Panc1 (cell line): Measurements from ENCODE around the gene SSTR5. TPM values are rescaled to one million over a fixed set of nuclear protein-coding genes. Genes with fewer than 3 reads are reported as not detected.

ENCODE experiments used
- ATAC-seq: fragments of 200-7000 bp; cut with Tn5 transposase; 2 replicates; pipeline ENCODE4 v1.9.1; 2020; ENCODE audit warnings: mild to moderate bottlenecking, moderate library complexity
- BruUV-seq: library from RNA; stranded (reverse); fragments of 400-500 nt; replicated peaks from 2 replicates; lab custom pipeline; 2021; lab: Mats Ljungman, UMichigan
- CTCF ChIA-PET: fragments of 300-600 bp; sonication (Branson Sonifier 250); formaldehyde crosslinking; loops from one replicate; lab custom pipeline; 2022; ENCODE audit warnings: antibody characterized with exemption; lab: Charles Lee
- POLR2A ChIA-PET: fragments of 300-600 bp; sonication (Branson Sonifier 250); formaldehyde crosslinking; loops from one replicate; lab custom pipeline; 2022; ENCODE audit warnings: antibody characterized with exemption; lab: Charles Lee
- DNase-seq: peaks from one replicate; pipeline ENCODE4 v3.0.0-alpha.2; 2010; ENCODE audit warnings: low read depth, low spot score
- H3K27ac ChIP-seq: 2 replicates; pipeline ENCODE4 v1.5.1; 2011; ENCODE audit warnings: mild to moderate bottlenecking, low read length, inconsistent platforms
- H3K27me3 ChIP-seq: fragments of 200-500 bp; sonication (Bioruptor generic); 2 replicates; pipeline ENCODE4 v1.6.0; 2014; ENCODE audit warnings: low read length, inconsistent platforms; ENCODE audit not compliant: control insufficient read depth, insufficient read depth
- H3K36me3 ChIP-seq: fragments of 200-500 bp; sonication (Bioruptor generic); 2 replicates; pipeline ENCODE4 v1.5.1; 2014; ENCODE audit warnings: inconsistent platforms, mild to moderate bottlenecking, low read length, moderate library complexity; ENCODE audit not compliant: control insufficient read depth, insufficient read depth
- H3K4me1 ChIP-seq: 2 replicates; pipeline ENCODE4 v1.5.1; 2011; ENCODE audit warnings: inconsistent platforms, mild to moderate bottlenecking, low read length, moderate library complexity; ENCODE audit not compliant: control insufficient read depth, insufficient read depth
- H3K4me3 ChIP-seq, 2 experiments: 2 replicates each; pipeline ENCODE4 v1.5.1; 2011 to 2012; ENCODE audit warnings: low read depth in 2 of 2, low read length in 2 of 2, mild to moderate bottlenecking in 2 of 2, inconsistent platforms in 1 of 2, moderate library complexity in 1 of 2
- H3K9me3 ChIP-seq: fragments of 200-500 bp; sonication (Bioruptor generic); 2 replicates; pipeline ENCODE4 v1.5.1; 2014; ENCODE audit warnings: low read depth, mild to moderate bottlenecking, inconsistent platforms, low read length, moderate library complexity; ENCODE audit not compliant: control insufficient read depth, insufficient read depth
- POLR2AphosphoS5 ChIP-seq: IDR thresholded peaks from 2 replicates; pipeline ENCODE4 v1.6.1; 2012; ENCODE audit warnings: mild to moderate bottlenecking, low read depth, low read length, moderate library complexity
- REST ChIP-seq, 2 experiments: IDR thresholded peaks; 2 replicates each; pipeline ENCODE4 v1.6.1; 2011 to 2012; ENCODE audit warnings: low read depth in 2 of 2, control low read depth in 1 of 2, low read length in 1 of 2, mild to moderate bottlenecking in 1 of 2, moderate library complexity in 1 of 2; ENCODE audit not compliant: insufficient read depth in 1 of 2
- SIN3A ChIP-seq: IDR thresholded peaks from 2 replicates; pipeline ENCODE4 v1.6.1; 2012; ENCODE audit warnings: low read depth, mild to moderate bottlenecking, low read length, moderate library complexity, borderline replicate concordance; ENCODE audit not compliant: insufficient read depth
- TCF7L2 ChIP-seq: IDR thresholded peaks from 2 replicates; pipeline ENCODE4 v1.6.1; 2011; ENCODE audit warnings: mild to moderate bottlenecking, low read depth, low read length, inconsistent platforms
- in situ Hi-C: cut with HindIII; loops from 2 replicates; pipeline ENCODE4 v1.10.0; 2016; ENCODE audit warnings: low sequenced_read_pairs, low pct_unique_long_range_greater_than_20kb
- intact Hi-C: fragments of 100-400 bp; cut with micrococcal nuclease; formaldehyde crosslinking; loops from one replicate; pipeline ENCODE4 v1.10.0; 2022; ENCODE audit not compliant: unreplicated experiment
- total RNA-seq: library from RNA; stranded (reverse); gene quantifications from one replicate; pipeline ENCODE4 v1.2.1, GENCODE V29; 2021; ENCODE audit not compliant: unreplicated experiment
- TF ChIP-seq, protein P1 (sequence below): fragments of 450-650 bp; IDR thresholded peaks from 2 replicates; pipeline ENCODE4 v1.5.1; 2017; ENCODE audit warnings: mild to moderate bottlenecking

Gene SSTR5
- total RNA-seq, 1 experiment from 2014 or later = 2.8 TPM

- ATAC-seq = peak; percentile 81
- Histone ChIP-seq H3K4me3 (no peak overlapping the region), H3K9me3 (no peaks in the 10 kb centered on the region), H3K4me1 (peaks cover 16% of the 10 kb centered on the region), H3K27me3 (no peaks in the 10 kb centered on the region), H3K27ac (peak overlapping the region; percentile 74), H3K36me3 (no peaks in the 10 kb centered on the region)
- no TSS peak for BruUV-seq
- no peak for DNase-seq
- CTCF ChIA-PET = no interaction called here
- in situ Hi-C loops = no loop called here
- POLR2A ChIA-PET = interaction anchor here (0.6 kb wide), 1 partner anchor 61 kb away, joined by 3 read pairs; no protein-coding TSS in a partner anchor
- intact Hi-C loops = no loop called here
- no peak for TF ChIP-seq TCF7L2
- TF ChIP-seq REST (IDR thresholded peaks at IDR 0.05; ENCODE audit: insufficient read depth in 1 of 2, low read depth in 2 of 2, low read length in 1 of 2) = no peak
- no peak for TF ChIP-seq POLR2AphosphoS5
- no peak for TF ChIP-seq SIN3A
- TF ChIP-seq, protein P1, sequence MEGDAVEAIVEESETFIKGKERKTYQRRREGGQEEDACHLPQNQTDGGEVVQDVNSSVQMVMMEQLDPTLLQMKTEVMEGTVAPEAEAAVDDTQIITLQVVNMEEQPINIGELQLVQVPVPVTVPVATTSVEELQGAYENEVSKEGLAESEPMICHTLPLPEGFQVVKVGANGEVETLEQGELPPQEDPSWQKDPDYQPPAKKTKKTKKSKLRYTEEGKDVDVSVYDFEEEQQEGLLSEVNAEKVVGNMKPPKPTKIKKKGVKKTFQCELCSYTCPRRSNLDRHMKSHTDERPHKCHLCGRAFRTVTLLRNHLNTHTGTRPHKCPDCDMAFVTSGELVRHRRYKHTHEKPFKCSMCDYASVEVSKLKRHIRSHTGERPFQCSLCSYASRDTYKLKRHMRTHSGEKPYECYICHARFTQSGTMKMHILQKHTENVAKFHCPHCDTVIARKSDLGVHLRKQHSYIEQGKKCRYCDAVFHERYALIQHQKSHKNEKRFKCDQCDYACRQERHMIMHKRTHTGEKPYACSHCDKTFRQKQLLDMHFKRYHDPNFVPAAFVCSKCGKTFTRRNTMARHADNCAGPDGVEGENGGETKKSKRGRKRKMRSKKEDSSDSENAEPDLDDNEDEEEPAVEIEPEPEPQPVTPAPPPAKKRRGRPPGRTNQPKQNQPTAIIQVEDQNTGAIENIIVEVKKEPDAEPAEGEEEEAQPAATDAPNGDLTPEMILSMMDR = no peak
These were observed 35.7 kb upstream of the SSTR5 start for GRCh38 chr16:1036726-1037393.

DNA sequence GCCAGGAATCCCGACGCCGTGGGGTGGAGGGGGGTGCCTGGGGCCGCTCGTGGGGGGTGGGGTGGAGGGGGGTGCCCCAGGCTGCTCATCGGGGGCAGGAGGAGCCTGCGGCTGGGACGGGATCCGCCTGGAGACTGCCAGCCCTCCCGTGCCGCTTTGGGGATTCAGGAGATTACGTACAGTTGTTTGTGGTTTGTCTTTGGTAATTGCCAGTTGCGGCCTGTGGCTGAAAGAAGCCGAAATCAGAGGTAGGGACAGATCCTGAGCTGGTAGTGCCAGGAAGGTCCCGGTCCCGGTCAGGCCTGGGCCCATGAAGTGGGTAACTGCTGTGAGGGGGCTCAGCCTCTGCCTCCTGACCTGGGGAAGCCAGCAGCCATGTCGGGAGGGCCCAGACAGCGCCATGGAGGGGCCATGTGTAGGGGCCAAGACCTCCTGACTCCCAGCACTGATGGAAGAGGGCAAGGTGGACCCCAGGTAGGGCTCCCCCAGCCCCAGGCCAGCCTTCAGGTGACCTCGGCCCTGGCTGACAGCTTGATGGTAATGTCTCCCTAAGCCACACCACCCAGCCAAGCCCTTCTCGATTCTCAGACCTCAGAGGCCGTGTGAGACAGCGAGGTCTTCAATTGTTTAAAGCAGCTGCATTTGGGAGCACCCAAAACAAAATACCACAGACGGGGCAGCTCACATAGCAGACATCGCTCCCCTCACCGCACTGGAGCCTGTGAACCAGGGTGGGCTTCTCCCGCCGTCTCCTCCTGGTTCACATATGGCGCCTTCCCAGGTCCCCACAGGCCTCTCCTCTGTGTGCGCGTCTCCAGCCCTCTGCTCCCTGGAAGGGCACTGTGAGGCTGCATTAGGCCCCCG, 34.9 kb upstream of the SSTR5 start:
- Histone ChIP-seq H3K4me1 (peaks cover 16% of the 10 kb centered on the region), H3K27me3 (no peaks in the 10 kb centered on the region), H3K27ac (peak overlapping the region; percentile 70), H3K4me3 (no peak overlapping the region), H3K36me3 (no peaks in the 10 kb centered on the region), H3K9me3 (no peaks in the 10 kb centered on the region)
- no peak for DNase-seq
- ChIA-PET POLR2A (no interaction called here), CTCF (interaction anchor here (0.6 kb wide), 1 partner anchor 173 kb away, joined by 4 read pairs; no protein-coding TSS in a partner anchor)
- TF ChIP-seq, protein P1 = no peak
- no peak for TF ChIP-seq POLR2AphosphoS5
- TF ChIP-seq REST (IDR thresholded peaks at IDR 0.05; ENCODE audit: insufficient read depth in 1 of 2, low read depth in 2 of 2, low read length in 1 of 2) = no peak
- no peak for TF ChIP-seq SIN3A
- no peak for TF ChIP-seq TCF7L2
- in situ Hi-C loops (no loop called here), intact Hi-C loops (no loop called here)
- peak; percentile 26; the same call in 1 of the 2 replicates for ATAC-seq
- no TSS peak for BruUV-seq
